AG09319 (cell line): ENCODE results near the gene OVCA2.

Experiments
- DNase-seq: peaks from one replicate; pipeline ENCODE4 v3.0.0-alpha.2; 2010; ENCODE audit warnings: low read depth; ENCODE audit errors: extremely low read depth
- CTCF ChIP-seq: IDR thresholded peaks from 2 replicates; pipeline ENCODE4 v1.5.1; 2011; ENCODE audit warnings: low read depth, mild to moderate bottlenecking, inconsistent platforms, low read length, moderate library complexity

Gene OVCA2

GRCh38 chr17:2023692-2024571 lies 17.9 kb upstream of the OVCA2 start:
- TF ChIP-seq CTCF = no peak
- DNase-seq = no peak

- no peak for TF ChIP-seq CTCF
- DNase-seq = no peak
These were observed 17.1 kb upstream of the OVCA2 start for GRCh38 chr17:2024572-2025219.

GRCh38 chr17:2025220-2025621 lies 16.6 kb upstream of the OVCA2 start, which contains the start of gene RTN4RL1:
Gene RTN4RL1 (minus strand): TSS chr17:2025334. CDS start chr17:2024865, 469 bp downstream.
- no peak for DNase-seq
- TF ChIP-seq CTCF = no peak

- DNase-seq = no peak
These were observed 16.1 kb upstream of the OVCA2 start for GRCh38 chr17:2025622-2026309.

GRCh38 chr17:2027528-2028233 lies 14.1 kb upstream of the OVCA2 start:
- TF ChIP-seq CTCF = no peak
- DNase-seq = no peak

More at GRCh38 chr17:2025622-2026309, 16.1 kb upstream of the OVCA2 start:
- TF ChIP-seq CTCF = peak; percentile 88

- no peak for TF ChIP-seq CTCF
- no peak for DNase-seq
These were observed 13.6 kb upstream of the OVCA2 start for GRCh38 chr17:2028234-2028614.
